ENCODE measurements around the gene POPDC3. TPM values are rescaled to one million over a fixed set of nuclear protein-coding genes. Genes with fewer than 3 reads are reported as not detected.

POPDC3 gene
- total and polyA plus RNA-seq, 12 donors: 31.1 to 59.7 (median 39.0) TPM

GRCh38 chr6:105164418-105164817, 15.4 kb downstream of the POPDC3 start:
- ATAC-seq: peak in 7 of 8 donors; percentile 66 to 97 (median 94)
- TF ChIP-seq CTCF (IDR thresholded peaks at IDR 0.05): no peak
- intact Hi-C loops (cut with DNase I): loop anchor here in 1 of 10 donors (10.0 kb wide), 1 partner anchor 190 kb away; no protein-coding TSS in a partner anchor
- Histone ChIP-seq H3K9me3 (no peaks in the 10 kb centered on the region), H3K4me1 (peaks cover 0 to 21% (median 6%) of the 10 kb centered on the region in 9 donors), H3K27ac (peak overlapping the region in 5 of 10 donors; percentile 10 to 63 (median 54)), H3K36me3 (peaks cover 0 to 6% (median 0%) of the 10 kb centered on the region in 9 donors), H3K4me3 (no peak overlapping the region), H3K27me3 (no peaks in the 10 kb centered on the region)
- peak in 1 of 2 donors; percentile 7 for DNase-seq
- WGBS, 2 donors: 26 to 39% methylated on average over 2 of the region's 2 CpGs

- peaks cover 0 to 18% (median 0%) of the 10 kb centered on the region in 9 donors for H3K36me3 ChIP-seq
- H3K27me3 ChIP-seq: peaks cover 0 to 2% (median 0%) of the 10 kb centered on the region in 7 donors
- no peak overlapping the region for H3K4me3 ChIP-seq
- ATAC-seq (no peak), DNase-seq (no peak)
- peak overlapping the region in 1 of 10 donors; percentile 54 for H3K27ac ChIP-seq
- intact Hi-C loops (cut with DNase I): loop anchor here in 1 of 10 donors (10.0 kb wide), 1 partner anchor 192 kb away; no protein-coding TSS in a partner anchor
- peaks cover 0 to 21% (median 6%) of the 10 kb centered on the region in 9 donors for H3K4me1 ChIP-seq
- no peak for TF ChIP-seq CTCF (IDR thresholded peaks at IDR 0.05)
- no peaks in the 10 kb centered on the region for H3K9me3 ChIP-seq
Measured at GRCh38 chr6:105163183-105163582, 16.6 kb downstream of the POPDC3 start.

DNA sequence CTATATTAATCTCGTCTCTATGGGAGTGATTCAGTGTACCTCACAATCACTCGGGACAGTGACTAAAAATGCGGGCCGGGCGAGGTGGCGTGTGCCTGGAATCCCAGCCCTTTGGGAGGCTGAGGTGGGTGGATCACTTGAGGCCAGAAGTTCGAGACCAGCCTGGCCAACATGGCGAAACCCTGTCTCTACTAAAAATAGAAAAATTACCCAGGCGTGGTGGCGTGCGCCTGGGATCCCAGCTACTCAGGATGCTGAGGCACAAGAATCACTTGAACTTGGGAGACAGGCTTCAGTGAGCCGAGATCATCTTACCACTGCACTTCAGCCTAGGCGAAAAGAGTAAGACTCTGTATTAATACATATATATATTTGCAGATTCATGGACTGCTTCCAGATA, 17.4 kb downstream of the POPDC3 start:
- WGBS, 2 donors: 86 to 93% methylated on average over 13 of the region's 13 CpGs
- Histone ChIP-seq H3K4me1 (peaks cover 0 to 21% (median 6%) of the 10 kb centered on the region in 9 donors), H3K9me3 (no peaks in the 10 kb centered on the region), H3K27ac (no peak overlapping the region), H3K36me3 (peaks cover 0 to 21% (median 0%) of the 10 kb centered on the region in 9 donors), H3K27me3 (peaks cover 0 to 4% (median 0%) of the 10 kb centered on the region in 7 donors), H3K4me3 (no peak overlapping the region)
- intact Hi-C loops (cut with DNase I): loop anchor here in 1 of 10 donors (10.0 kb wide), 1 partner anchor 192 kb away; no protein-coding TSS in a partner anchor
- TF ChIP-seq CTCF (IDR thresholded peaks at IDR 0.05): no peak
- no peak for DNase-seq
- ATAC-seq: no peak

- no peak overlapping the region for H3K4me3 ChIP-seq
- intact Hi-C loops (cut with DNase I): loop anchor here in 1 of 10 donors (10.0 kb wide), 1 partner anchor 193 kb away; no protein-coding TSS in a partner anchor
- no peak for TF ChIP-seq CTCF (IDR thresholded peaks at IDR 0.05)
- H3K9me3 ChIP-seq: no peaks in the 10 kb centered on the region
- DNase-seq: no peak
- peaks cover 0 to 26% (median 0%) of the 10 kb centered on the region in 9 donors for H3K36me3 ChIP-seq
- peaks cover 0 to 21% (median 6%) of the 10 kb centered on the region in 9 donors for H3K4me1 ChIP-seq
- peaks cover 0 to 4% (median 0%) of the 10 kb centered on the region in 7 donors for H3K27me3 ChIP-seq
- ATAC-seq: no peak
- H3K27ac ChIP-seq: no peak overlapping the region
- WGBS, 2 donors: 59 to 60% methylated on average over 4 of the region's 4 CpGs
Measured at GRCh38 chr6:105161421-105161820, 18.4 kb downstream of the POPDC3 start.

Data from heart right ventricle (tissue), 16 donors.